Hepatocyte (in vitro differentiated cells): ENCODE data around the gene CELA2B. TPM values are rescaled to one million over a fixed set of nuclear protein-coding genes. Genes with fewer than 3 reads are reported as not detected.
"Not testable (repeated sequence)": the region's sequence is repeated elsewhere in the genome, so short reads cannot be mapped to it uniquely, and the experiment has no call there.

ENCODE experiments used
- DNase-seq: peaks from one replicate; pipeline ENCODE4 v3.0.0-alpha.2; 2016; ENCODE audit warnings: low spot score
- H2AFZ ChIP-seq: fragments of 200-600 bp; sonication (generic); 2 replicates; pipeline ENCODE4 v1.6.0; 2016; ENCODE audit warnings: antibody characterized with exemption, mild to moderate bottlenecking
- H3K27ac ChIP-seq: fragments of 200-600 bp; sonication (generic); 2 replicates; pipeline ENCODE4 v1.5.1; 2016; ENCODE audit warnings: mild to moderate bottlenecking
- H3K27me3 ChIP-seq: fragments of 200-600 bp; sonication (generic); 2 replicates; pipeline ENCODE4 v1.6.1; 2016
- H3K36me3 ChIP-seq: fragments of 200-600 bp; sonication (generic); replicated peaks from 2 replicates; pipeline ENCODE4 v1.5.1; 2016; ENCODE audit warnings: low read depth; ENCODE audit not compliant: insufficient read depth
- H3K4me1 ChIP-seq: fragments of 200-600 bp; sonication (generic); 2 replicates; pipeline ENCODE4 v1.5.1; 2016; ENCODE audit warnings: mild to moderate bottlenecking, moderate library complexity; ENCODE audit not compliant: insufficient read depth
- H3K4me2 ChIP-seq: fragments of 200-600 bp; sonication (generic); 2 replicates; pipeline ENCODE4 v1.6.0; 2016
- H3K4me3 ChIP-seq: fragments of 200-600 bp; sonication (generic); 2 replicates; pipeline ENCODE4 v1.5.1; 2016; ENCODE audit warnings: mild to moderate bottlenecking
- H3K79me2 ChIP-seq: fragments of 200-600 bp; sonication (generic); 2 replicates; pipeline ENCODE4 v1.6.0; 2017; ENCODE audit warnings: mild to moderate bottlenecking
- H3K9me2 ChIP-seq: fragments of 200-600 bp; sonication (generic); replicated peaks from 2 replicates; pipeline ENCODE4 v1.6.0; 2017; ENCODE audit warnings: mild to moderate bottlenecking; ENCODE audit not compliant: insufficient read depth
- H3K9me3 ChIP-seq: fragments of 200-600 bp; sonication (generic); 2 replicates; pipeline ENCODE4 v1.5.1; 2016; ENCODE audit warnings: low read depth, mild to moderate bottlenecking
- H4K20me1 ChIP-seq: fragments of 200-600 bp; sonication (generic); 2 replicates; pipeline ENCODE4 v1.6.0; 2016; ENCODE audit warnings: mild to moderate bottlenecking; ENCODE audit not compliant: insufficient read depth, poor library complexity, severe bottlenecking
- CTCF ChIP-seq: fragments of 200-600 bp; sonication (generic); IDR thresholded peaks from 2 replicates; pipeline ENCODE4 v1.5.1; 2016; ENCODE audit warnings: antibody characterized with exemption, mild to moderate bottlenecking; ENCODE audit not compliant: poor library complexity
- EZH2 ChIP-seq: fragments of 200-600 bp; sonication (generic); IDR thresholded peaks from 2 replicates; pipeline ENCODE4 v1.6.1; 2016; ENCODE audit warnings: antibody characterized with exemption, mild to moderate bottlenecking, borderline replicate concordance
- EZH2phosphoT487 ChIP-seq: fragments of 200-600 bp; sonication (generic); IDR thresholded peaks from one replicate; pipeline ENCODE4 v1.6.1; 2018; ENCODE audit warnings: antibody characterized with exemption, mild to moderate bottlenecking, low read depth, moderate library complexity; ENCODE audit not compliant: unreplicated experiment, severe bottlenecking
- WGBS: methylation state at CpG from one replicate; pipeline ENCODE4 v1.1.6; 2016; ENCODE audit warnings: low lambda C conversion rate; ENCODE audit errors: missing lambda C conversion rate; 5-methylcytosine and 5-hydroxymethylcytosine counted together
- polyA plus RNA-seq: library from polyadenylated mRNA; unstranded; fragments of >200 nt; fragmentation: Nextera tagmentation; extraction: Ambion mirVana; gene quantifications from 2 replicates; pipeline ENCODE4 v1.2.1, GENCODE V29; 2016
- total RNA-seq: library from RNA; depleted of rRNA; stranded (reverse); fragments of >200 nt; gene quantifications from 2 replicates; pipeline ENCODE4 v1.2.3, GENCODE V29; 2014

CELA2B gene
- total and polyA plus RNA-seq, 2 experiments from 2014 or later: 0.73 to 1.4 TPM

GRCh38 chr1:15431571-15431948 lies 44.3 kb upstream of the CELA2B start:
- TF ChIP-seq CTCF: no peak
- no peak for TF ChIP-seq EZH2phosphoT487
- TF ChIP-seq EZH2: no peak

GRCh38 chr1:15432324-15432723 lies 43.6 kb upstream of the CELA2B start:
- peak; percentile 54 for DNase-seq
- no peaks in the 10 kb centered on the region for H3K79me2 ChIP-seq
- no peaks in the 10 kb centered on the region for H3K9me3 ChIP-seq
- TF ChIP-seq CTCF: no peak
- no peak for TF ChIP-seq EZH2
- TF ChIP-seq EZH2phosphoT487: no peak
- 60% methylated on average over 5 of the region's 9 CpGs for WGBS
- no peaks in the 10 kb centered on the region for H3K9me2 ChIP-seq
- no peak overlapping the region for H2AFZ ChIP-seq
- no peak overlapping the region for H3K4me3 ChIP-seq
- H3K4me2 ChIP-seq: no peak overlapping the region
- H3K27ac ChIP-seq: no peak overlapping the region
- no peaks in the 10 kb centered on the region for H4K20me1 ChIP-seq
- H3K4me1 ChIP-seq: peaks cover 9% of the 10 kb centered on the region
- no peaks in the 10 kb centered on the region for H3K27me3 ChIP-seq
- no peaks in the 10 kb centered on the region for H3K36me3 ChIP-seq

More at GRCh38 chr1:15431571-15431948, 44.3 kb upstream of the CELA2B start:
- H4K20me1 ChIP-seq: no peaks in the 10 kb centered on the region
- no peak overlapping the region for H3K27ac ChIP-seq
- H3K4me3 ChIP-seq: no peak overlapping the region
- H2AFZ ChIP-seq: no peak overlapping the region
- no peaks in the 10 kb centered on the region for H3K79me2 ChIP-seq
- no peak overlapping the region for H3K4me2 ChIP-seq
- H3K36me3 ChIP-seq: no peaks in the 10 kb centered on the region
- 84% methylated on average over 4 of the region's 4 CpGs for WGBS
- DNase-seq: no peak
- no peaks in the 10 kb centered on the region for H3K27me3 ChIP-seq
- H3K4me1 ChIP-seq: peaks cover 16% of the 10 kb centered on the region
- no peaks in the 10 kb centered on the region for H3K9me3 ChIP-seq
- no peaks in the 10 kb centered on the region for H3K9me2 ChIP-seq

- TF ChIP-seq CTCF: no peak
- no peak for TF ChIP-seq EZH2phosphoT487
- H3K9me3 ChIP-seq: no peaks in the 10 kb centered on the region
- H3K4me2 ChIP-seq: no peak overlapping the region
- H3K4me1 ChIP-seq: peaks cover 8% of the 10 kb centered on the region
- no peak for DNase-seq
- no peak overlapping the region for H3K4me3 ChIP-seq
- no peak overlapping the region for H2AFZ ChIP-seq
- no peaks in the 10 kb centered on the region for H3K27me3 ChIP-seq
- H3K27ac ChIP-seq: no peak overlapping the region
- H3K36me3 ChIP-seq: no peaks in the 10 kb centered on the region
- 89% methylated on average over 9 of the region's 9 CpGs for WGBS
- H3K9me2 ChIP-seq: no peaks in the 10 kb centered on the region
- H4K20me1 ChIP-seq: no peaks in the 10 kb centered on the region
- H3K79me2 ChIP-seq: no peaks in the 10 kb centered on the region
These were observed 42.4 kb upstream of the CELA2B start for GRCh38 chr1:15433471-15433870.

- not testable (repeated sequence) for H3K9me3 ChIP-seq, H3K27ac ChIP-seq, H3K4me2 ChIP-seq, H3K9me2 ChIP-seq, H3K36me3 ChIP-seq, DNase-seq, H2AFZ ChIP-seq, H3K27me3 ChIP-seq, H3K4me3 ChIP-seq, H3K79me2 ChIP-seq, H4K20me1 ChIP-seq, H3K4me1 ChIP-seq
- 59% methylated on average over 8 of the region's 8 CpGs for WGBS
These were observed 41.2 kb upstream of the CELA2B start for GRCh38 chr1:15434739-15435138.
